T47D (cell line): Measurements from ENCODE around the gene XPO1.
"Not testable (repeated sequence)": the region's sequence is repeated elsewhere in the genome, so short reads cannot be mapped to it uniquely, and the experiment has no call there.

ENCODE experiments used
- DNase-seq, 2 experiments: peaks; one replicate each; pipeline versions ENCODE4 v3.0.0 to v3.0.0-alpha.2; 2011 to 2012; ENCODE audit warnings: low read depth in 1 of 2, low spot score in 1 of 2
- JUND ChIP-seq: IDR thresholded peaks from 2 replicates; pipeline ENCODE4 v1.6.1; 2012; ENCODE audit warnings: low read depth
- in situ Hi-C: cut with HindIII; loops from 2 replicates; pipeline ENCODE4 v1.10.0; 2016; ENCODE audit warnings: low sequenced_read_pairs, low pct_unique_long_range_greater_than_20kb

The XPO1 gene

DNA sequence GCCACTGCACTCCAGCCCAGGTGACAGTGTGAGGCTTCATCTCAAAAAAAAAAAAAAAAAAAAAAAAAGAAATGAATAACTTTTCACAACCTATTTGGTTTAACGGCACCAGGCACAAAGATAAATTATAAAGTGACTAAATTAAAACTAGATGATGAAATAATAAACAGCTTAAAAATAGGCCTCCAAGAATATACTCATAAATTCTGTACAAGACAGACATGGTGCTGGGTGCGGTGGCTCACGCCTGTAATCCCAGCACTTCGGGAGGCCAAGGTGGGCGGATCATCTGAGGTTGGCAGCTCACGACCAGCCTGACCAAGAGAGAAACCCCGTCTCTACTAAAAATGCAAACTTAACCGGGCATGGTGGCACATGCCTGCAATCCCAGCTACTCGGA lies 87.0 kb downstream of the XPO1 start:
- no peak for DNase-seq
- in situ Hi-C loops = no loop called here
- TF ChIP-seq JUND = no peak

GRCh38 chr2:61450144-61450543 lies 88.0 kb downstream of the XPO1 start:
- no peak for DNase-seq
- TF ChIP-seq JUND = no peak
- in situ Hi-C loops = no loop called here

DNA sequence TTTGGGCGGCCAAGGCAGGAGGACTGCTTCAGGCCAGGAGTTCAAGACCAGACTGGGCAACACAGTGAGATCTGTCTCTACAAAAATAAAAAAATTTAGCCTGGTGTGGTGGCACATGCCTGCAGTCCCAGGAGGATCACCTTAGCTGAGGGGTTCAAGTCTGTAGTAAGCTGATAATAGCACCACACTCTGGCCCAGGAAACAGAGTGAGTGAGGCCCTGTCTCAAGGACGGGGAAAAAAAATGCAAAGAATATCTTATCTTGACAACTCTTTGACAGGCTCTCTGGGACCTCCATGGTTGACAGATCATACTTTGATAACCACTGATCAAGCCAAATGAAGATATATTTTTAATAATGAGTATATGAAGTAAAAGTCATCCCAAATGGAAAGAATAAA lies 89.9 kb downstream of the XPO1 start:
- DNase-seq = no peak
- TF ChIP-seq JUND = no peak
- in situ Hi-C loops = no loop called here

DNA sequence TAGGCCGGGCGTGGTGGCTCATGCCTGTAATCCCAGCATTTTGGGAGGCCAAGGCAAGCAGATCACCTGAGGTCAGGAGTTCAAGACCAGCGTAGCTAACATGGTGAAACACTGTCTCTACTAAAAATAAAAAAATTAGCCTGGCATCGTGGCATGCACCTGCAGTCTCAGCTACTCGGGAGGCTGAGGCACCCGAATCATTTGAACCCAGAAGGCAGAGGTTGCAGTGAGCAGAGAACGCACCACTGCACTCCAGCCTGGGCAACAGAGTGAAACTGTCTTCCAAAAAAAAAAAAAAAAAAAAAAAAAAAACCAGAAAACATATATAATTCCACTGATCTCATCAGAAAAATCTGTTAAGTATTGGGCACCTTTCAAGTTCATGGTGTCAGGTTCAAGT lies 91.2 kb downstream of the XPO1 start:
- DNase-seq, in situ Hi-C loops: not testable (repeated sequence)

- no peak for DNase-seq
- TF ChIP-seq JUND = no peak
- in situ Hi-C loops = no loop called here
These were observed 94.7 kb downstream of the XPO1 start for GRCh38 chr2:61443342-61444041.

DNA sequence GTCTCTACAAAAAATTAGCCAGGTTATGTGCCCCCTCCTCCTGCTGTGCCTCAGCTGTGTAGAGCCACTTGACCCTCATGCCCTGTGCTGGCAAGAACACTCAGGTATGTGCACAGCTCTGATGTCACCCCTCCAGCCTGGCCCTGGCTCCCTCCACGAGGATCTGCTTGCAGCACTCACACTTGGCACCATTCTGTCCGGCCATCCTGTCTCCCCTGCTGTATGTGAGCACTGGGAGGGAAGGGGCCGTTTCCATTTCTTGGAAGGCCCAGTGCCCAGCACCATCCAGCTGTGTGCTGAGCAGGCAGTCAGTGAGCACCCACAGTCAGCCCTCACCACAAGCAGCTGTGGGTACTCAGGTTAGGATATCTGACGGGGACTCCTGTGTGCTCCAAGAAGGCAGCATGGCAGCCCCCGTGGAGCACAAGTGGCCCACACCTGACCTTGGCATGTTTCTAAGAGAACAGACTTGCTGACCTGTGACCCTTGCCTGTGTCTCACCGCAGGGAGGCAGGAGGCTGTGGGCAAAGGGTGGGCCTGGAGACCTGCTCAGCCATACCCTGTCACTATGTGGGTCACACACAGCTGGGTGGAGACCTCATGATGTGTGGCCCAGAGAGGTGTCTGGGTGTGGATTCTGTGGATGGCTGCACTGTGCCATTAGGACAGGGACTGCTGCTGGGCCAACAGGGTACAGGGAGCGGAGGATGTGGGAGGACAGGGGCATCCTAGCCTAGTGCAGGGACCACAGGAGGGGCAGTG lies 98.7 kb downstream of the XPO1 start:
- DNase-seq = no peak
- in situ Hi-C loops = no loop called here
- TF ChIP-seq JUND = no peak

DNA sequence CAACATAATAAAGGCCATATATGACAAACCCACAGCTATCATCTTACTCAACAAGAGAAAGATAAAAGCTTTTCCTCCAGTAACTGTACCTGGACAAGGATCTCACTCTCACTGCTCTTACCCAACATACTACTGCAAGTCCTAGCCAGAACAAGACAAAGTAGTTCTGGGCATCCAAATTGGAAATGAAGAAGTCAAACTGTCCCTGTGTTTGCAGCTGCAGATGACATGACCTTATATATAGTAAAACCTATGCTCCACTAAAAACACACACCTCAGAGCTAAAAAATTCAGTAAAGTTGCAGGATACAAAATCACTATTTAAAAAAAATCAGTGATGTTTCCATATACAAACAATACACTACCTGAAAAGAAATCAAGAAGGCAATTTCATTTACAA lies 99.5 kb downstream of the XPO1 start:
- in situ Hi-C loops = no loop called here
- DNase-seq = no peak
- TF ChIP-seq JUND = no peak

- TF ChIP-seq JUND = no peak
- DNase-seq = no peak
- in situ Hi-C loops = no loop called here
These were observed 101.0 kb downstream of the XPO1 start for GRCh38 chr2:61437170-61437569.

DNA sequence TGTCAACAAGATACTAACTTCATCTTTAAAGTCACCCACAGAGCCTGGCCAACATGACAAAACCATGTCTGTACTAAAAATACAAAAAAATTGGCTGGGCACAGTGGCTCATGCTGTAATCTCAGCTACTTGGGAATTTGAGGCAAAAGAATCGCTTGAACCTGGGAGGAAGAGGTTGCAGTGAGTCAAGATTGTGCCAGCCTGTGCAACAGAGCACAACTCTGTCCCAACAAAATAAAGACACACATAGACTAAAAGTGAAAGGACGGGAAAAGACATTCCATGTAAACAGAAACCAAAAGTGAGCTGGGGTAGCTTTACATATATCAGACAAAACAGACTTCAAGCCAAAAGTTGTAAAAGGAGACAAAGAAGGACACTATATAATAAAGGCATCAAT lies 102.1 kb downstream of the XPO1 start:
- TF ChIP-seq JUND = no peak
- in situ Hi-C loops = no loop called here
- DNase-seq = no peak

- no peak for DNase-seq
- in situ Hi-C loops = no loop called here
- no peak for TF ChIP-seq JUND
These were observed 102.9 kb downstream of the XPO1 start for GRCh38 chr2:61435291-61435690.

GRCh38 chr2:61434314-61434713 lies 103.8 kb downstream of the XPO1 start:
- DNase-seq = no peak
- TF ChIP-seq JUND = no peak
- in situ Hi-C loops = no loop called here

GRCh38 chr2:61433606-61434005 lies 104.5 kb downstream of the XPO1 start:
- no peak for TF ChIP-seq JUND
- DNase-seq = no peak
- in situ Hi-C loops = no loop called here

DNA sequence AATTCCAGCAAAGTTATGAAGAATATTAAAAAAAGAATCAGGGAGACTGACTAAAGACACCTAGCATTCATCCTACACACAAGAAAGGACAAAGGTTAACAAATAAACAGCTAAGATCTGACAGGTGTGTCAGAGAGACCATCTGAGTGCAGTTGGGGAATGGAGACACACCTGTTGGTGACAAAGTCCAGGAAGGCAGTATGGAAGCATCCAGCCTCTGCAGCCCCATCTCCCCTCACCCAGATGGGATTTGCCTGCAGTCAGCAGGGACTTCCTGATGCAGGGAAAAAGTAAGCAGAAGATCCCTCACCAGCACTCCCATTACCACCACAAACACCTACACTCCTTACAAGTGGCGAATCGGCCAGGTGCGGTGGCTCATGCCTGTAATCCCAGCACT lies 105.2 kb downstream of the XPO1 start:
- no peak for DNase-seq
- in situ Hi-C loops = no loop called here
- no peak for TF ChIP-seq JUND
